Nephron progenitor cell (in vitro differentiated cells): ENCODE data around the gene TCOF1.

ENCODE experiments used
- DNase-seq: peaks from one replicate; pipeline ENCODE4 v3.0.0; 2021
- H3K27ac Mint-ChIP-seq: 2 replicates; pipeline ENCODE4 v1.8.0; 2021; ENCODE audit warnings: mild to moderate bottlenecking, moderate library complexity, mixed read lengths
- H3K27me3 Mint-ChIP-seq: 2 replicates; pipeline ENCODE4 v1.8.0; 2021; ENCODE audit warnings: mild to moderate bottlenecking, low read depth, mixed read lengths; ENCODE audit not compliant: poor library complexity
- H3K36me3 Mint-ChIP-seq: 2 replicates; pipeline ENCODE4 v1.8.0; 2021; ENCODE audit warnings: low read depth, mixed read lengths
- H3K4me1 Mint-ChIP-seq: 2 replicates; pipeline ENCODE4 v1.8.0; 2021; ENCODE audit warnings: mixed read lengths
- H3K4me3 Mint-ChIP-seq: 2 replicates; pipeline ENCODE4 v1.8.0; 2021; ENCODE audit warnings: mild to moderate bottlenecking, moderate library complexity, mixed read lengths
- H3K9me3 Mint-ChIP-seq: 2 replicates; pipeline ENCODE4 v1.8.0; 2021; ENCODE audit warnings: mild to moderate bottlenecking, moderate library complexity, mixed read lengths
- TF ChIP-seq, protein P1 (sequence below): fragments of 200-600 bp; sonication (generic); IDR thresholded peaks from 2 replicates; pipeline ENCODE4 v1.5.0; 2021; ENCODE audit warnings: antibody characterized with exemption

The TCOF1 gene, protein sequence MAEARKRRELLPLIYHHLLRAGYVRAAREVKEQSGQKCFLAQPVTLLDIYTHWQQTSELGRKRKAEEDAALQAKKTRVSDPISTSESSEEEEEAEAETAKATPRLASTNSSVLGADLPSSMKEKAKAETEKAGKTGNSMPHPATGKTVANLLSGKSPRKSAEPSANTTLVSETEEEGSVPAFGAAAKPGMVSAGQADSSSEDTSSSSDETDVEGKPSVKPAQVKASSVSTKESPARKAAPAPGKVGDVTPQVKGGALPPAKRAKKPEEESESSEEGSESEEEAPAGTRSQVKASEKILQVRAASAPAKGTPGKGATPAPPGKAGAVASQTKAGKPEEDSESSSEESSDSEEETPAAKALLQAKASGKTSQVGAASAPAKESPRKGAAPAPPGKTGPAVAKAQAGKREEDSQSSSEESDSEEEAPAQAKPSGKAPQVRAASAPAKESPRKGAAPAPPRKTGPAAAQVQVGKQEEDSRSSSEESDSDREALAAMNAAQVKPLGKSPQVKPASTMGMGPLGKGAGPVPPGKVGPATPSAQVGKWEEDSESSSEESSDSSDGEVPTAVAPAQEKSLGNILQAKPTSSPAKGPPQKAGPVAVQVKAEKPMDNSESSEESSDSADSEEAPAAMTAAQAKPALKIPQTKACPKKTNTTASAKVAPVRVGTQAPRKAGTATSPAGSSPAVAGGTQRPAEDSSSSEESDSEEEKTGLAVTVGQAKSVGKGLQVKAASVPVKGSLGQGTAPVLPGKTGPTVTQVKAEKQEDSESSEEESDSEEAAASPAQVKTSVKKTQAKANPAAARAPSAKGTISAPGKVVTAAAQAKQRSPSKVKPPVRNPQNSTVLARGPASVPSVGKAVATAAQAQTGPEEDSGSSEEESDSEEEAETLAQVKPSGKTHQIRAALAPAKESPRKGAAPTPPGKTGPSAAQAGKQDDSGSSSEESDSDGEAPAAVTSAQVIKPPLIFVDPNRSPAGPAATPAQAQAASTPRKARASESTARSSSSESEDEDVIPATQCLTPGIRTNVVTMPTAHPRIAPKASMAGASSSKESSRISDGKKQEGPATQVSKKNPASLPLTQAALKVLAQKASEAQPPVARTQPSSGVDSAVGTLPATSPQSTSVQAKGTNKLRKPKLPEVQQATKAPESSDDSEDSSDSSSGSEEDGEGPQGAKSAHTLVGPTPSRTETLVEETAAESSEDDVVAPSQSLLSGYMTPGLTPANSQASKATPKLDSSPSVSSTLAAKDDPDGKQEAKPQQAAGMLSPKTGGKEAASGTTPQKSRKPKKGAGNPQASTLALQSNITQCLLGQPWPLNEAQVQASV (N-terminal part only)

DNA sequence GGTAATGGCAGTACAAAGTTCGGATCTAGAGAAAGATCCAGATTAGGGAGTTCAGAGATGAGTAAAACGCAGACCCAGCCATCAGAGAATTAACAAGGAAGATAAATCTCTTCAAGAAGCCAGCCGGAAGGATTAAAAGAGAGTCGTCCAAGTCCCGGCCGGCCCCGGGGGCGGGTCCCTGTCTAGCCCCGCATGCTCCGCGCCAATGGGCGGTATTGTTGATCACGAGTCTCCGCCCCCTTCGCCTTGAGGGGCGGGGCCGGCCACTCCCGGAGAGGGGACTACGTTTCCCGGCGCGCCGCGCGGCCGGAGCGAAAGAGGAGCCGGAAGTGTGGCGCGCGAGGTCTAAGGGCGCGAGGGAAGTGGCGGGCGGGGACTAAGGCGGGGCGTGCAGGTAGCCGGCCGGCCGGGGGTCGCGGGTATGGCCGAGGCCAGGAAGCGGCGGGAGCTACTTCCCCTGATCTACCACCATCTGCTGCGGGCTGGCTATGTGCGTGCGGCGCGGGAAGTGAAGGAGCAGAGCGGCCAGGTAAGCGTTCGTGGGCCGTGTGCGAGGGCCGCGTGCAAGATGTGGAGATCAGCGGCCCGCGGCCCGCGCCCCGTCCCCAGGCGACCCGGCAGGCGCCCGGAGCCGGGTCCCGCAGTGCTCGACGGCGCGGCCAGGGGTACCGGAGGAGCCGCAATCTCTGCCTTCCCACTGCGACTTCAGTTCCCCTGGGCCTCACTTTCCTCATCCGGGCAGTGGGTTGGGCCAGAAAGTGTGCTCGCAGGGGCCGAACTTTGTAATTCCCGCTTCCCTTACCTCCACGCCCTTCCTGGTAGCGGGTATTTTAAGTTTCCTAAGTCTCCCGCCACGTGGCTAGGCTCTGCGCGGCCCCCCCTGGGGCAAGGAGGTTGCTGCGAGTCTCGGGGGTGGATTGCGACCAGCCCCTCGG is at the start of gene TCOF1:
Gene TCOF1 (plus strand): TSS at position 372 of the 935 bp plus-strand sequence. CDS start 50 bp downstream, at position 422.
- peaks cover 33% of the 10 kb centered on the region for H3K4me1 Mint-ChIP-seq
- H3K36me3 Mint-ChIP-seq, result peaks cover 27% of the 10 kb centered on the region
- TF ChIP-seq, protein P1, sequence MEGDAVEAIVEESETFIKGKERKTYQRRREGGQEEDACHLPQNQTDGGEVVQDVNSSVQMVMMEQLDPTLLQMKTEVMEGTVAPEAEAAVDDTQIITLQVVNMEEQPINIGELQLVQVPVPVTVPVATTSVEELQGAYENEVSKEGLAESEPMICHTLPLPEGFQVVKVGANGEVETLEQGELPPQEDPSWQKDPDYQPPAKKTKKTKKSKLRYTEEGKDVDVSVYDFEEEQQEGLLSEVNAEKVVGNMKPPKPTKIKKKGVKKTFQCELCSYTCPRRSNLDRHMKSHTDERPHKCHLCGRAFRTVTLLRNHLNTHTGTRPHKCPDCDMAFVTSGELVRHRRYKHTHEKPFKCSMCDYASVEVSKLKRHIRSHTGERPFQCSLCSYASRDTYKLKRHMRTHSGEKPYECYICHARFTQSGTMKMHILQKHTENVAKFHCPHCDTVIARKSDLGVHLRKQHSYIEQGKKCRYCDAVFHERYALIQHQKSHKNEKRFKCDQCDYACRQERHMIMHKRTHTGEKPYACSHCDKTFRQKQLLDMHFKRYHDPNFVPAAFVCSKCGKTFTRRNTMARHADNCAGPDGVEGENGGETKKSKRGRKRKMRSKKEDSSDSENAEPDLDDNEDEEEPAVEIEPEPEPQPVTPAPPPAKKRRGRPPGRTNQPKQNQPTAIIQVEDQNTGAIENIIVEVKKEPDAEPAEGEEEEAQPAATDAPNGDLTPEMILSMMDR, result no peak
- no peaks in the 10 kb centered on the region for H3K9me3 Mint-ChIP-seq
- H3K27me3 Mint-ChIP-seq, result peaks cover 14% of the 10 kb centered on the region
- H3K27ac Mint-ChIP-seq, result peak within 1 kb of the TSS; percentile 20
- DNase-seq, result peak; percentile 99
- peak within 1 kb of the TSS; percentile 87 for H3K4me3 Mint-ChIP-seq

DNA sequence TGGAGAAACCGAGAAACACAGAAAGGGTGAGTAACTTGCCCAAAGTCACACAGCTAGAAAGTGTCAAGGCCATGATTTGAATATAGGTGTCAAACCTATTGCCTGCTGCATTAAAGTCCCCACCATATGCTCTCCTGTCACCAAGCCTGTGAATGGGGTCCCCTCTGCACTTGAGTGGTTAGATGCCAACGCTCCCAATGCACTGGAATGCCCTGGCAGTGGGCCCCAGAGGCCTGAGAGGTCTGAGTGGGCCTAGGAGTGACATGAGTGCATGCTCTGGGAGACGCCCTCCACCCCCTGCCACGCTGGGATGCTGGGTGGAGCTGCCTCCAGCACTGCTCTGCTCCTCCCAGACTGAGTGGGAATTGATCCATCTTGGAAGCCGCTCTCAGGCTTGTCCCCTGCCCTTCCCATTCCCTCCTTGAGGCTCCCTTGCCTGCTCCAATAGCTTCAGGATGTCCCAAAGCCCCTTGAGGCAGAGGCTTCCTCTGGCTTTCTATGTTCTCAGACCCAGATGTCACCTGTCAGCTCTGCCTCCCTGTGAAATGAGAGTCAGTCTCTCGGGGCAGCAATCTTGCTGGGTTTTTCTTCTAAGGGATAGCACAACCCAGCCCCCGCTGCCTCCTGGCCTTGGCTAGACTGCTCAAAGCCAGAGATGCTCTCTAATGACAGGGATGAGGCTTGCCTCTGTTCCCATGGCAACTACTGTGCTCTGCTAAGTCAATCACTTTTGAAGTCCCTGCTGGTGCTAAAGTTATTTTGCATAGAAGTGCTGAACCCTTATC is 48.2 kb upstream of the TCOF1 start:
- Mint-ChIP-seq H3K27me3 (peaks cover 6% of the 10 kb centered on the region), H3K27ac (no peak overlapping the region), H3K4me1 (peaks cover 84% of the 10 kb centered on the region), H3K9me3 (no peaks in the 10 kb centered on the region), H3K4me3 (no peak overlapping the region), H3K36me3 (no peaks in the 10 kb centered on the region)
- TF ChIP-seq, protein P1, result no peak
- peak; percentile 37 for DNase-seq

DNA sequence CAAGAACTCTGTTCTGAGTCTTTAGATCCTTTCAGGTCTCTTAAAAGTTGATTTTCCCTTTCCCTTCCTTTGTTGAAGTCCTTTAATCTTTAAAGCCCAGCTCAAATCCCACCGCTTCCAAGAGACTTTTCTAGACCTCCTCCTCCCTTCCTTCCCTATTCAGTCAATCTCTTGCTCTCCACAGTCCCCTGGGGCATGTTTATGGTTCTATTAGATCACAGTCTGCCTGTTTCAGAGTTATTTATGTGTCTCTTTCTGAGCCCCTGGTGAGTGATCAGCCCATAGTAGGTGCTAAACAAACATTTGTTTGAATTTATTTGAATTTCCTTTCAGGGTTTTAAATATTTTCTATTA is 47.6 kb upstream of the TCOF1 start:
- Mint-ChIP-seq H3K27ac (no peak overlapping the region), H3K4me1 (peaks cover 88% of the 10 kb centered on the region), H3K27me3 (peaks cover 6% of the 10 kb centered on the region), H3K36me3 (no peaks in the 10 kb centered on the region), H3K4me3 (no peak overlapping the region), H3K9me3 (no peaks in the 10 kb centered on the region)
- TF ChIP-seq, protein P1, result no peak
- no peak for DNase-seq

DNA sequence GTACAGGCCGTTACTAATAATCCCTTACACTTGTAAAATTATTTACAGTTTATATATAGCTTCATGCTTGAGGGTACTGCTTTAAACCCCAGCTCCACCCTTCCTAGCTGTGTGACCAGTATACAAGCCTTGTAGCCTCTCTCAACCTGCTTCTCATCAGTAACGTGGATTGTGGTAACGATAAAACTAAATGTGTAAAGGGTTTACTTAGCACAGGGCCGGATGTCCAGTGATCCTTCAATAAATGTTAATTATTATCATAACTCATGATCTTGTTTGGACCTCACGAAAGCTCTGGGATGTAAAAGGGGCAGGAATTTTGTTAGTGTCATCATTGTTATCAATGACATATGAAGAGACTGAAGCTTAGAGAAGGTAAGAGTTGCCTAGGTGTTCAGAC is 47.3 kb upstream of the TCOF1 start:
- Mint-ChIP-seq H3K4me3 (no peak overlapping the region), H3K4me1 (peaks cover 87% of the 10 kb centered on the region), H3K27me3 (peaks cover 6% of the 10 kb centered on the region), H3K27ac (no peak overlapping the region), H3K9me3 (no peaks in the 10 kb centered on the region), H3K36me3 (no peaks in the 10 kb centered on the region)
- TF ChIP-seq, protein P1, result no peak
- no peak for DNase-seq
